Right lobe of liver (tissue), 4 donors: ENCODE measurements around the gene PTPRK.

ENCODE experiments used
- CTCF ChIP-seq, 4 donors: fragments of 200-600 bp in 3 of 4; fragments of 450-650 bp in 1 of 4; IDR thresholded peaks; one replicate each; pipeline versions ENCODE4 v1.5.1 to v1.8.0; 2016 to 2022; ENCODE audit warnings: antibody characterized with exemption in 4 of 4, mild to moderate bottlenecking in 2 of 4
- POLR2A ChIP-seq: fragments of 450-650 bp; IDR thresholded peaks from one replicate; pipeline ENCODE4 v1.6.1; 2017; ENCODE audit warnings: antibody characterized with exemption, mild to moderate bottlenecking
- donor health status: DM: no; HTN: no; CAD: no.
- donor health status: DM: no; HTN: no; CAD: no.
- donor health status: DM: no; HTN: yes; CAD: no.

DNA sequence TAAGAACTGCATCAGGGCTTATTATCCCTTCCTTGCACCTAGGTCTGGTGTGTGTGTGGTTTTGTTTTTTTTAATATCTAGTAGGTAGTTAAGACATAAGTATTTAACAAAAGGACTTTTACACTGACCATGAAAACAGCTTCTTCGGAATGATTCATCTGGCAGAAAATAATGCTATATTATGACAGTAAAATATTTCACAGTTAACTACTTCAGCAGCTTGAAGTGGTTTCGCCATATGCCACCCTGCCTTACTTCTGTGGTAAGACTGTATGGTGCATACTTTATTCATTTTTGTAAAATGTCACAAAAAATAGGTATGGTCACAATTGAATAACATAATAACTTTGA, 858 bp upstream of the PTPRK start:
- no peak for TF ChIP-seq POLR2A
- no peak for TF ChIP-seq CTCF (IDR thresholded peaks at IDR 0.05)
